Activated CD8-positive, alpha-beta memory T cell treated with anti-CD3 and anti-CD28 coated beads, Interleukin-2, amount 50 U/mL, for 48 hours (primary cell): Measurements from ENCODE around the gene LMF2.

ENCODE experiments used
- DNase-seq: peaks from one replicate; pipeline ENCODE4 v3.0.0-alpha.2; 2020

The LMF2 gene

GRCh38 chr22:50481045-50481439 lies 26.5 kb downstream of the LMF2 start:
- DNase-seq = no peak

GRCh38 chr22:50479721-50480120 lies 27.8 kb downstream of the LMF2 start:
- DNase-seq = no peak

GRCh38 chr22:50477923-50478322 lies 29.6 kb downstream of the LMF2 start:
- DNase-seq = no peak

GRCh38 chr22:50476868-50477267 lies 30.6 kb downstream of the LMF2 start:
- no peak for DNase-seq

GRCh38 chr22:50475652-50476002 lies 31.9 kb downstream of the LMF2 start:
- DNase-seq = no peak

- DNase-seq = peak; percentile 95
Observed at GRCh38 chr22:50474710-50475651, 32.5 kb downstream of the LMF2 start, which contains the start of gene SBF1. Gene SBF1 (minus strand): TSS chr22:50475035. CDS start chr22:50474840, 195 bp downstream.

- DNase-seq = peak; percentile 72
Observed at GRCh38 chr22:50473855-50474671, 33.4 kb downstream of the LMF2 start.

- no peak for DNase-seq
Observed at GRCh38 chr22:50473088-50473487, 34.4 kb downstream of the LMF2 start.

- DNase-seq = no peak
Observed at GRCh38 chr22:50471962-50472361, 35.5 kb downstream of the LMF2 start.

- no peak for DNase-seq
Observed at GRCh38 chr22:50471197-50471847, 36.2 kb downstream of the LMF2 start.

GRCh38 chr22:50470491-50470890 lies 37.0 kb downstream of the LMF2 start:
- DNase-seq = no peak

GRCh38 chr22:50469377-50470305 lies 37.9 kb downstream of the LMF2 start:
- DNase-seq = peak; percentile 94

- DNase-seq = no peak
Observed at GRCh38 chr22:50468626-50469025, 38.9 kb downstream of the LMF2 start.

- no peak for DNase-seq
Observed at GRCh38 chr22:50467773-50468440, 39.6 kb downstream of the LMF2 start.

- DNase-seq = no peak
Observed at GRCh38 chr22:50467341-50467740, 40.2 kb downstream of the LMF2 start.

- no peak for DNase-seq
Observed at GRCh38 chr22:50465066-50465930, 42.2 kb downstream of the LMF2 start.

- DNase-seq = no peak
Observed at GRCh38 chr22:50464451-50464850, 43.1 kb downstream of the LMF2 start.

- DNase-seq = no peak
Observed at GRCh38 chr22:50463188-50463900, 44.2 kb downstream of the LMF2 start.

GRCh38 chr22:50461979-50462540 lies 45.4 kb downstream of the LMF2 start:
- DNase-seq = no peak

GRCh38 chr22:50461536-50461935 lies 46.0 kb downstream of the LMF2 start:
- DNase-seq = no peak
